Liver (tissue), 9 donors: Measurements from ENCODE around the gene OTOF. TPM values are rescaled to one million over a fixed set of nuclear protein-coding genes. Genes with fewer than 3 reads are reported as not detected.

Experiments used
- DNase-seq: peaks from one replicate; pipeline ENCODE4 v3.0.0-alpha.2; 2017; ENCODE audit warnings: low spot score
- H3K27ac ChIP-seq, 2 donors: one replicate each; pipeline ENCODE4 v1.7.0; 2013; ENCODE audit warnings: inconsistent platforms in 2 of 2, low read length in 2 of 2, control low read depth in 1 of 2, low read depth in 1 of 2, mild to moderate bottlenecking in 1 of 2
- H3K27me3 ChIP-seq, 4 donors: one replicate each; pipeline versions ENCODE4 v1.6.1 to v1.7.0; 2013; ENCODE audit warnings: low read length in 3 of 4, inconsistent platforms in 1 of 4, mild to moderate bottlenecking in 1 of 4, moderate library complexity in 1 of 4; ENCODE audit not compliant: control insufficient read depth in 4 of 4, insufficient read depth in 4 of 4
- H3K36me3 ChIP-seq, 4 donors: one replicate each; pipeline versions ENCODE4 v1.6.1 to v1.7.0; 2013; ENCODE audit warnings: low read length in 3 of 4, mild to moderate bottlenecking in 3 of 4, low read depth in 1 of 4, moderate library complexity in 1 of 4; ENCODE audit not compliant: control insufficient read depth in 4 of 4, insufficient read depth in 3 of 4
- H3K4me1 ChIP-seq, 4 donors: one replicate each; pipeline versions ENCODE4 v1.6.1 to v1.7.0; 2013; ENCODE audit warnings: low read length in 3 of 4, mild to moderate bottlenecking in 3 of 4, moderate library complexity in 1 of 4; ENCODE audit not compliant: control insufficient read depth in 4 of 4, insufficient read depth in 4 of 4
- H3K4me3 ChIP-seq, 3 donors: one replicate each; pipeline versions ENCODE4 v1.6.1 to v1.7.0; 2013; ENCODE audit warnings: low read length in 3 of 3, control low read depth in 1 of 3, low read depth in 1 of 3, mild to moderate bottlenecking in 1 of 3
- H3K9ac ChIP-seq, 2 donors: one replicate each; pipeline ENCODE4 v1.7.0; 2013; ENCODE audit warnings: low read length in 2 of 2, mild to moderate bottlenecking in 2 of 2, moderate library complexity in 2 of 2, control low read depth in 1 of 2, low read depth in 1 of 2
- H3K9me3 ChIP-seq, 4 donors: one replicate each; pipeline versions ENCODE4 v1.6.1 to v1.7.0; 2013; ENCODE audit warnings: low read length in 3 of 4; ENCODE audit not compliant: control insufficient read depth in 4 of 4
- CTCF ChIP-seq: fragments of 150-350 bp; IDR thresholded peaks from 2 replicates; pipeline ENCODE4 v1.5.1; 2017; ENCODE audit warnings: improper control_type of control experiment, low read depth, low read length; ENCODE audit not compliant: missing input control
- EGR1 ChIP-seq, 2 donors: IDR thresholded peaks; 2 replicates each; pipeline ENCODE4 v1.6.1; 2016 to 2018; ENCODE audit warnings: antibody characterized with exemption in 2 of 2, low read depth in 2 of 2
- FOXA1 ChIP-seq: IDR thresholded peaks from 2 replicates; pipeline ENCODE4 v1.6.1; 2016; ENCODE audit warnings: antibody characterized with exemption
- FOXA2 ChIP-seq: IDR thresholded peaks from 2 replicates; pipeline ENCODE4 v1.6.1; 2016; ENCODE audit warnings: antibody characterized with exemption
- GABPA ChIP-seq, 2 donors: IDR thresholded peaks in 1 of 2; conservative IDR thresholded peaks in 1 of 2; 2 replicates each; pipeline ENCODE4 v1.6.1; 2016; ENCODE audit warnings: antibody characterized with exemption in 2 of 2, mild to moderate bottlenecking in 1 of 2, moderate library complexity in 1 of 2
- HNF4A ChIP-seq, 2 donors: conservative IDR thresholded peaks; 2 replicates each; pipeline ENCODE4 v1.6.1; 2016; ENCODE audit warnings: antibody characterized with exemption in 2 of 2, mild to moderate bottlenecking in 2 of 2
- HNF4G ChIP-seq: IDR thresholded peaks from 2 replicates; pipeline ENCODE4 v1.6.1; 2016; ENCODE audit warnings: antibody characterized with exemption
- JUND ChIP-seq, 2 donors: IDR thresholded peaks; 2 replicates each; pipeline ENCODE4 v1.6.1; 2016; ENCODE audit warnings: antibody characterized with exemption in 2 of 2
- MAX ChIP-seq: IDR thresholded peaks from 2 replicates; pipeline ENCODE4 v1.6.1; 2016; ENCODE audit warnings: antibody characterized with exemption
- NR2F2 ChIP-seq: IDR thresholded peaks from 2 replicates; pipeline ENCODE4 v1.6.1; 2016; ENCODE audit warnings: antibody characterized with exemption
- RAD21 ChIP-seq, 2 donors: IDR thresholded peaks; 2 replicates each; pipeline ENCODE4 v1.6.1; 2016; ENCODE audit warnings: antibody characterized with exemption in 2 of 2, mild to moderate bottlenecking in 2 of 2
- REST ChIP-seq: IDR thresholded peaks from 2 replicates; pipeline ENCODE4 v1.6.1; 2016; ENCODE audit warnings: antibody characterized with exemption, mild to moderate bottlenecking
- RXRA ChIP-seq, 2 donors: IDR thresholded peaks; 2 replicates each; pipeline ENCODE4 v1.6.1; 2017 to 2018; ENCODE audit warnings: antibody characterized with exemption in 2 of 2, mild to moderate bottlenecking in 1 of 2
- SP1 ChIP-seq: IDR thresholded peaks from 2 replicates; pipeline ENCODE4 v1.6.1; 2018; ENCODE audit warnings: antibody characterized with exemption, mild to moderate bottlenecking
- TAF1 ChIP-seq: conservative IDR thresholded peaks from 2 replicates; pipeline ENCODE4 v1.6.1; 2016; ENCODE audit warnings: antibody characterized with exemption, mild to moderate bottlenecking
- YY1 ChIP-seq: IDR thresholded peaks from 2 replicates; pipeline ENCODE4 v1.6.1; 2016; ENCODE audit warnings: antibody characterized with exemption, mild to moderate bottlenecking
- ZBTB33 ChIP-seq: IDR thresholded peaks from 2 replicates; pipeline ENCODE4 v1.6.1; 2016; ENCODE audit warnings: antibody characterized with exemption
- WGBS: extraction: QIAGEN DNeasy Blood & Tissue Kit; methylation state at CpG from one replicate; pipeline ENCODE4 v1.1.7; 2013; 5-methylcytosine and 5-hydroxymethylcytosine counted together
- polyA plus RNA-seq, 2 donors: library from polyadenylated mRNA; stranded (reverse) in 1 of 2; unstranded in 1 of 2; fragments of 200-250 nt in 1 of 2; fragments of >200 nt in 1 of 2; fragmentation: Nextera tagmentation in 1 of 2; extraction: Ambion mirVana in 1 of 2; gene quantifications; one replicate each; pipeline versions ENCODE4 v1.2.1 to v1.2.3, GENCODE V29; 2013 to 2015
- total RNA-seq, 2 donors: library from RNA; depleted of rRNA; stranded (reverse); fragments of >200 nt; gene quantifications; one replicate each; pipeline ENCODE4 v1.2.3, GENCODE V29; 2014
- TF ChIP-seq, protein P1 (sequence below): IDR thresholded peaks from 2 replicates; pipeline ENCODE4 v1.6.1; 2016; ENCODE audit warnings: antibody characterized with exemption
- donor health status: healthy.
- donor health status: healthy.
- donor health status: healthy.
- donor health status: healthy.
- donor health status: healthy.

Gene OTOF
- total and polyA plus RNA-seq, 4 donors = 0.06 to 0.28 (median 0.07) TPM; not detected in 1

- H3K9me3 ChIP-seq = no peaks in the 10 kb centered on the region
- TF ChIP-seq ZBTB33 (no peak), REST (no peak), CTCF (no peak), NR2F2 (no peak), EGR1 (IDR thresholded peaks at IDR 0.05; ENCODE audit: low read depth in 2 of 2) (no peak), GABPA (IDR thresholded peaks at IDR 0.05 in 1 of 2, conservative IDR thresholded peaks at IDR 0.05 in 1 of 2) (no peak), RXRA (IDR thresholded peaks at IDR 0.05) (no peak), FOXA2 (no peak), FOXA1 (no peak), MAX (no peak), RAD21 (IDR thresholded peaks at IDR 0.05) (no peak), SP1 (no peak), HNF4G (no peak), JUND (IDR thresholded peaks at IDR 0.05) (no peak), TAF1 (no peak), YY1 (no peak), HNF4A (conservative IDR thresholded peaks at IDR 0.05) (no peak)
- TF ChIP-seq, protein P1, sequence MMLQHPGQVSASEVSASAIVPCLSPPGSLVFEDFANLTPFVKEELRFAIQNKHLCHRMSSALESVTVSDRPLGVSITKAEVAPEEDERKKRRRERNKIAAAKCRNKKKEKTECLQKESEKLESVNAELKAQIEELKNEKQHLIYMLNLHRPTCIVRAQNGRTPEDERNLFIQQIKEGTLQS = no peak
- no peaks in the 10 kb centered on the region for H3K36me3 ChIP-seq
- no peaks in the 10 kb centered on the region for H3K27me3 ChIP-seq
- 90% methylated on average over 4 of the region's 4 CpGs for WGBS
- H3K9ac ChIP-seq = no peak overlapping the region
- H3K4me3 ChIP-seq = no peak overlapping the region
- H3K27ac ChIP-seq = no peak overlapping the region
- no peak for DNase-seq
- H3K4me1 ChIP-seq = peaks cover 10 to 27% (median 16%) of the 10 kb centered on the region in 4 donors
Measured at GRCh38 chr2:26484579-26484978, 6.7 kb upstream of the OTOF start.
